Stimulated activated naive CD4-positive, alpha-beta T cell treated with Interleukin-2 at 50 U/mL for 16 hours (primary cell): ENCODE data around the gene KRTAP9-6.
A peak's percentile ranks its signal among the peaks of the same experiment; 100 is the strongest.
"Not testable (repeated sequence)": the region's sequence is repeated elsewhere in the genome, so short reads cannot be mapped to it uniquely, and the experiment has no call there.

Experiments
- DNase-seq: peaks from one replicate; lab custom pipeline; 2025; lab: John Stamatoyannopoulos, UW

KRTAP9-6 gene

DNA sequence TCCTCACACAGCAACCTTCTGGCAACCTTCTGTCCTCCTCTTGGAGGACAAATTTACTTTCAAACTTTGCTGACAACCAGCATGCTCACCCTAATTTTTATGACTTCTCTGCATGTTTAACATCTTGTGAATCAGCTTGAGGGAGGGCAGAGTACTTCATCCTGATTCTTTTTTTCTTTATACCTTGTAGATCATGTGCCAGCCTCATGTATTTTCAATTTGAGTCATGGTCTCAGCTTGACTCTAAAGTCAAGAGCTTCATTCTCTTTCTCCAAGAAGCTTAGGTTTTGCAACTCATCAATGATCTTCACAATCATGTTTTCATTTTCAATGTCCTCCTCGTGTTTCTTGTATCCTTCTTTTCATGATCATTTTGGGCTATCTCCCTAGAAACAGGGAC lies 6.7 kb downstream of the KRTAP9-6 start:
- no peak for DNase-seq

- not testable (repeated sequence) for DNase-seq
These were observed 10.5 kb downstream of the KRTAP9-6 start, which contains the start of gene KRTAP9-7 for GRCh38 chr17:41275648-41276190. Gene KRTAP9-7, plus strand, starts transcription at chr17:41275698. Its CDS starts 0 bp downstream, at chr17:41275698.

GRCh38 chr17:41278176-41278955 lies 13.2 kb downstream of the KRTAP9-6 start:
- no peak for DNase-seq

- DNase-seq: no peak
These were observed 18.9 kb downstream of the KRTAP9-6 start for GRCh38 chr17:41284043-41284442.

- no peak for DNase-seq
These were observed 19.4 kb downstream of the KRTAP9-6 start for GRCh38 chr17:41284546-41284945.

GRCh38 chr17:41287050-41287449 lies 21.9 kb downstream of the KRTAP9-6 start:
- DNase-seq: no peak

DNA sequence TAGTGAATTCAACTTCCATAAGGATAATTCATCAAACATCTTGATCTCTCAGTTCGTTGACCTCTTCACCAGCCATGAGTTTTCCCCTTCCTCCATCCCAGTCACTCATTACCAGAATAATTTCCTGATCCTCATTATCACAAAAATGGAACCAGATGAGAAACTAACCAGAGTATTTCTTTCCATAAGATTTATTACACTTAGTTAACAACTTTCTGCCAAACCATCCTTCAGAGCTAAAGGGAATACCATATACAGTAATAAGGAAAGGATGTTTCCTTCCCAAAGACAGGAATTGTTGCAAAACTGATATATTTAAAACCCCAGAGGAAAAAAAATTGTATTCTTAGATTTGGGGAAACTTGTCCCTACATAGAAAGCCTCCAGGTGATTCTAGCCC lies 28.8 kb downstream of the KRTAP9-6 start:
- no peak for DNase-seq

GRCh38 chr17:41296846-41297245 lies 31.7 kb downstream of the KRTAP9-6 start:
- no peak for DNase-seq

GRCh38 chr17:41298458-41299135 lies 33.4 kb downstream of the KRTAP9-6 start:
- DNase-seq: no peak

DNA sequence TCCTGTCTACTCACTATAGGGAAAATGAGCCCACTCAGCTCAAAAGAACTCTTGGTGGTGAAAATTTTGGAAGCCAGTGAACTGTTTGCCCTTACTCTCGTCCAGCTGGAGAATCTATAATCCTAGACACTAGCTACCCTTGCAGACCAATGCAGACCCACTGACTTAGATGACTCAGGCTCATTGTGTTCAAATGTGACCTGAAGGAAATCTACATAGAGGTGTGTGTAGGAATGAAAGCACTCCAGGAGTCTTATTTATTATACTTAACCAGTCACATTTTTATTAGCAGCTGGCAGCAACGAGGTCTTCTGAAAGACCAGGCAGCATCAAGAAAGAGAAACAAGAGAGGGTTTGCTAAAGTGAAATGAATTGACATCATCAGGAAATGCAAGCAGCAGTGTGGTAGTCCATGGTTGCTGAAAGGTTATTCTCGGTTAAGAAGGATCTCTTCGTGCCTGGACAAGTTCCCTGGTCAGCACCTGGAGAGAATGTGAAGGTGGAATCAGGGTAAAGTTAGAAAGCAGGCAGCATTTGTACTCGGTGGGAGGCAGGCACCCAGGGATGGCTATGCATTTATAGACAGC lies 36.1 kb downstream of the KRTAP9-6 start:
- DNase-seq: no peak

- no peak for DNase-seq
These were observed 37.0 kb downstream of the KRTAP9-6 start, which contains the start of gene KRTAP29-1 for GRCh38 chr17:41301916-41302901. Gene KRTAP29-1, minus strand, starts transcription at chr17:41302851. Its CDS starts 0 bp downstream, at chr17:41302851.

DNA sequence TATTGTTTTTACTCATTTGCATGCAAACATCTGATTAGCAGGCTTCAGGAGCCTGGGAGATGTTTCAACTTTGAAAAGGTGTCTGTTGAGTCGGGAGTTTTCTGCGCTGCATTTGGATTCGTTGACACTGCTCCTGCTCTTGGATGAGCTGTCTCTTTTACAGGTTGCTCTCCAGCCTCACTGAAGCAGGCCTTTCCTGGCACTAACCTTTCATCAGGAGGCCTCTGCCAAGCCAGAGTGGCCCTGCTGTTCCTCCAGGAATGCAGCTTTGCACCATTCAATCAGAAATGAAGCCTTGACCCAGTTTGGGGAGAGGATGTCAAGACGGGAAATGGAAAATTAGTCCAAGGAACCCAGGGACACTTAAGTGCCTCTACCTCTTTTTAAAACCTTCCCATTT lies 37.8 kb downstream of the KRTAP9-6 start:
- no peak for DNase-seq

DNA sequence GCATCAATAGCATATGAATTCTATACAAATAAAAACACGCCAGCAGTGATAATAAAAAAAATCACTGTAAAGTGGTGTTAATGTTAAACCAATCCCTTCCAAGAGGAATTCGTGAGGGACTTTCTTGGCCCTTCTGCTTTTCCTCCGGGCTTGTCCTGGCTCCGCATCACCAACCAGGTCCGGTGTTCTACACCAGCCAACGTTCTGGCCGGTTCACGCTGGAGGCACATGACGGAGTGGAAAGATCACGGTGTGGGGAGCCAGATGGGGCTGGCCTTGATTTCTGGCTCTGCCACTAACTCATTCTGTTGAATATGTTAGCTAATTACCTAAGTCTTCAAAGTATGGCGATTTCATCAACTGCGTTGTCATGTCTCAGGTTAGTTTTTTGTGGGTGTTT lies 38.9 kb downstream of the KRTAP9-6 start:
- no peak for DNase-seq

DNA sequence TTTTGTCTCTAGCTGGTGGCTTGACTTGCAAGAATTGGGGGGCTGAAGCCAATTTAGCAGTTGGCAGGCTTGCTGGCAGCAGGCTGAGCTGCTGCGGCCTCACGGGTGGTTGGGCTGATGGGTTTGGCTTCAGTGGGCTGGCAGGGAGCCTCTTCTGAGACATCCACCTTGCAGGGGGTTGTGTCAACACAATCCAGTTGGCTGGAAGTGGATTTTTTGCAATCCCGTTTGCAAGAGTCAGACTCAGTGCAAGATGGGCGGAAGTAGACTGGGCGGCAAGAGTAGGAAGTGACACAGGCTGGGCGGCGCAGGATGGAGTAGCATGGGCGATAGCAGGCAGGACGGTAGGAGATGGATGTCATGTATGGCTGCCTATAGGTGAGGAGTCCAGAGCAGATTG lies 42.5 kb downstream of the KRTAP9-6 start:
- DNase-seq: no peak

DNA sequence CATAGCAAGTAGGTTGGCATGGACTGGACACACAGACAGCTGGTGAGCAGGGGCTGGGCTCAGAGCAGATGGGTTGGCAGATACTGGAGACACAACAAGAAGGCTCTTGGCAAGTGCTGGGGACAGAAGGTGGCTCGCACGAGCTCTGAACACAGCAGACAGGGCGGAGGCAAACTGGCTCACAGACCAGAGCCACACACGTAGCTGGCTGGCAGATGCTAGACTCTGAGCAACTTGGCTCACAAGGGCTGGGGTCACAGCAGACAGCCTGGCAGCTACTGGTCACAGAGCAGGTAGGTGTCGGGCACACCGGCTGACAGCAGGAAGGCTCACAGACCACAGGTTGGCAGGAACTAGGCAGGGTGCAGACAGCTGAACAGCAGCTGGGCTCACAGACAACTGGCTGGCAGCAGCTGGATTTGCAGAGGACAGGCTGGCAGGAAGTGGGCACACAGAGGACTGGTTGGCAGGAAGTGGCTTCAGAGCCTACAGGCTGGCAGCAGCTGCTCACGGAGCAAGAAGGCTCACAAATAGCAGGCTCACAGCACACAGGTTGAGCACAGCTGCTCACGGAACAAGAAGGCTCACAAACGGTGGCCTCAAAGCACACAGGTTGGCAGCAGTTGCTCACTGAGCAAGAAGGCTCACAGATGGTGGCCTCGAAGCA lies 43.2 kb downstream of the KRTAP9-6 start:
- DNase-seq: peak; percentile 64

DNA sequence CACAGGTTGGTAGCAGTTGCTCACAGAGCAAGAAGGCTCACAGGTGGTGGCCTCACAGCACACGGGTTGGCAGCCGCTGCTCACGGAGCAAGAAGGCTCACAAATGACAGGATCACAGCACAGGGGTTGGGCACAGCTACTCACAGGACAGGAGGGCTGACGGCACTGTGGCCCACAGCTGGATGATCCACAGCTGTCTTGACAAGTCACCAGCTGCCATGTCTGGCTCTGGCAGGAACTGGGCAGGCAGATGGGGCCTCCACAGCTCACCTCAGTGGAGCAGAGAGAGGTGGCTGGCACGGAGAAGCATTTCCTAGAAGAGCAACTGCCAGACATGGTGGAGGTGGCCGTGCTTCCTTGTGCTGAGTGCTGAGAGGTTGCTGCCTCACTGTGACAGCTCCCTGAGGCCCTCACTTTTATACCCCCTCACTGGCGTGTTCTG lies 43.8 kb downstream of the KRTAP9-6 start, which contains the start of gene KRTAP16-1:
KRTAP16-1 (minus strand) TSS at position 392 of the 442 bp plus-strand sequence; CDS start at position 336, 56 bp downstream.
- DNase-seq: peak; percentile 32

GRCh38 chr17:41311111-41311510 lies 45.9 kb downstream of the KRTAP9-6 start:
- no peak for DNase-seq

DNA sequence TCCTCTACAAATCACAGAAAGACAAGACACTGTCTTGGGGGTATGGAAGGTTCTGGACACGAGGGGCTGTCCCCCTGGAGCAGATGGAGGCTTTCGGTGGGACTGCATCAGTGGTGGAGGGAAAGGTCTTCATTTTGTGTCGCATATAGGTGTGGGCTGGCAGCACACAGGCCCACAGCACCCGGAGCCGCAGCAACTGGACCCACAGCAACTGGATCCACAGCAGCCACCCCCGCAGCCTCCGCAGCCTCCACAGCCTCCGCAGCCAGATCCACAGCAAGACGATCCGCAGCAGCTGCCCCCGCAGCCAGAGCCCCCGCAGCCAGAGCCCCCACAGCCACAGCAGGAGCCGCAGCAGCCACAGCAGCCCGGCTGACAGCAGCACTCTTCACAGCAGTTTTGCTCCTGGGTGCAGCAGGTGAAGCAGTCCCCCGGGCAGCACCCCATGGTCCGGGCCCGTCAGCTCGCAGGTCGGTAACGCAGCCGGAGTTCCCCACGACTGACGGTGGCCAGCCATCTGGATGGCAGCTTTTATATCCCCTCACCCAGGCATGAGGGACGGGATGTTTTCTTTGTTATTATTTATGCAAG lies 50.1 kb downstream of the KRTAP9-6 start, which contains the start of gene KRTAP17-1:
KRTAP17-1 (minus strand) TSS at position 507 of the 591 bp plus-strand sequence; CDS start at position 447, 60 bp downstream.
- DNase-seq: no peak
